GM21390 (cell line): Measurements from ENCODE around the gene ADAMTSL5.

Experiments used
- ATAC-seq: cut with Tn5 transposase; IDR thresholded peaks from one replicate; pipeline ENCODE4 v1.9.1; 2021; ENCODE audit not compliant: unreplicated experiment

Gene ADAMTSL5

DNA sequence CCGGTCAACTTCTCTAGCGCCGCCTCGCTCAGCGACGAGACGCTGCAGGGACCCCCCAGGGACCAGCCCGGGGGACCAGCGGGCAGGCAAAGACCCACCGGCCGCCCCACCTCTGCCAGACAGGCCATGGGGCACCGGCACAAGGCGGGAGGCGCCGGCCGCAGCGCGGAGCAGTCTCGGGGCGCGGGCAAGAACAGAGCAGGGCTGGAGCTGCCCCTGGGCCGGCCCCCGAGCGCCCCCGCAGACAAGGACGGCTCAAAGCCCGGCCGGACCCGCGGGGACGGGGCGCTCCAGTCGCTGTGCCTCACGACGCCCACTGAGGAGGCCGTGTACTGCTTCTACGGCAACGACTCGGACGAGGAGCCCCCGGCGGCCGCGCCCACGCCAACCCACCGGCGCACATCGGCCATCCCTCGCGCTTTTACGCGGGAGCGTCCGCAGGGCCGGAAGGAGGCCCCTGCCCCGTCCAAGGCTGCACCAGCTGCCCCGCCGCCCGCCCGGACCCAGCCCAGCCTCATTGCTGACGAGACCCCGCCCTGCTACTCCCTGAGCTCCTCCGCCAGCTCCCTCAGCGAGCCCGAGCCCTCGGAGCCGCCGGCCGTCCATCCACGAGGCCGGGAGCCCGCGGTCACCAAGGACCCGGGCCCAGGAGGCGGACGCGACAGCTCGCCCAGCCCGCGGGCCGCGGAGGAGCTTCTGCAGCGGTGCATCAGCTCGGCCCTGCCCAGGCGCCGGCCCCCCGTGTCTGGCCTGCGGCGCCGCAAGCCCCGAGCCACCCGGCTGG, 45.1 kb downstream of the ADAMTSL5 start:
- no peak for ATAC-seq

DNA sequence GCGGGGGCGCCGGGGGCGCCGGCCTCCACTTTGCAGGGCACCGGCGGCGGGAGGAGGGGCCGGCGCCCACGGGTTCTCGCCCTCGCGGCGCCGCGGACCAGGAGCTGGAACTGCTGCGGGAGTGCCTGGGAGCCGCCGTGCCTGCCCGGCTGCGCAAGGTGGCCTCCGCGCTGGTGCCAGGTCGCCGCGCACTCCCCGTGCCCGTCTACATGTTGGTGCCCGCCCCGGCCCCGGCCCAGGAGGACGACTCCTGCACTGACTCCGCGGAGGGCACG, 45.7 kb downstream of the ADAMTSL5 start:
- ATAC-seq = no peak

DNA sequence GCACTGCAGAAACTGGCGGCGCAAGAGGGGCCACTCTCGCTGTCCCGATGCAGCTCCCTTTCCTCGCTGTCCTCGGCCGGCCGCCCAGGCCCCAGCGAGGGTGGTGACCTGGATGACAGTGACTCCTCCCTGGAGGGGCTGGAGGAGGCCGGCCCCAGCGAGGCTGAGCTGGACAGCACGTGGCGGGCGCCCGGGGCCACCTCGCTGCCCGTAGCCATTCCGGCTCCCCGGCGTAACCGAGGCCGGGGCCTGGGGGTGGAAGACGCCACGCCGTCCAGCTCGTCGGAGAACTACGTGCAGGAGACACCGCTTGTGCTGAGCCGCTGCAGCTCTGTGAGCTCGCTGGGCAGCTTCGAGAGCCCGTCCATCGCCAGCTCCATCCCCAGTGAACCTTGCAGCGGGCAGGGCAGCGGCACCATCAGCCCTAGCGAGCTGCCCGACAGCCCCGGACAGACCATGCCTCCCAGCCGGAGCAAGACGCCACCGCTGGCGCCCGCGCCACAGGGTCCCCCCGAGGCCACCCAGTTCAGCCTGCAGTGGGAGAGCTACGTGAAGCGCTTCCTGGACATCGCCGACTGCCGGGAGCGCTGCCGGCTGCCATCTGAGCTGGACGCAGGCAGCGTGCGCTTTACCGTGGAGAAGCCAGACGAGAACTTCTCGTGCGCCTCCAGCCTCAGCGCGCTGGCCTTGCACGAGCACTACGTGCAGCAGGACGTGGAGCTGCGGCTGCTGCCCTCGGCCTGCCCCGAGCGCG, 46.2 kb downstream of the ADAMTSL5 start:
- no peak for ATAC-seq

DNA sequence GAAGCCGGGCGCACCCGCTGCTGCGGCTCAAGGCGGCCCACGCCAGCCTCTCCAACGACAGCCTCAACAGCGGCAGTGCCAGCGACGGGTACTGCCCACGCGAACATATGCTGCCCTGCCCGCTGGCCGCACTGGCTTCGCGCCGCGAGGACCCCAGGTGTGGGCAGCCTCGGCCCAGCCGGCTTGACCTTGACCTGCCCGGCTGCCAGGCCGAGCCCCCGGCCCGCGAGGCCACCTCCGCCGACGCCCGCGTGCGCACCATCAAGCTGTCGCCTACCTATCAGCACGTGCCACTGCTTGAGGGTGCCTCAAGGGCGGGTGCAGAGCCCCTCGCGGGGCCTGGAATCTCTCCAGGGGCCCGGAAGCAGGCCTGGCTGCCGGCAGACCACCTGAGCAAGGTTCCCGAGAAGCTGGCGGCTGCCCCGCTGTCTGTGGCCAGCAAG, 46.8 kb downstream of the ADAMTSL5 start:
- no peak for ATAC-seq

DNA sequence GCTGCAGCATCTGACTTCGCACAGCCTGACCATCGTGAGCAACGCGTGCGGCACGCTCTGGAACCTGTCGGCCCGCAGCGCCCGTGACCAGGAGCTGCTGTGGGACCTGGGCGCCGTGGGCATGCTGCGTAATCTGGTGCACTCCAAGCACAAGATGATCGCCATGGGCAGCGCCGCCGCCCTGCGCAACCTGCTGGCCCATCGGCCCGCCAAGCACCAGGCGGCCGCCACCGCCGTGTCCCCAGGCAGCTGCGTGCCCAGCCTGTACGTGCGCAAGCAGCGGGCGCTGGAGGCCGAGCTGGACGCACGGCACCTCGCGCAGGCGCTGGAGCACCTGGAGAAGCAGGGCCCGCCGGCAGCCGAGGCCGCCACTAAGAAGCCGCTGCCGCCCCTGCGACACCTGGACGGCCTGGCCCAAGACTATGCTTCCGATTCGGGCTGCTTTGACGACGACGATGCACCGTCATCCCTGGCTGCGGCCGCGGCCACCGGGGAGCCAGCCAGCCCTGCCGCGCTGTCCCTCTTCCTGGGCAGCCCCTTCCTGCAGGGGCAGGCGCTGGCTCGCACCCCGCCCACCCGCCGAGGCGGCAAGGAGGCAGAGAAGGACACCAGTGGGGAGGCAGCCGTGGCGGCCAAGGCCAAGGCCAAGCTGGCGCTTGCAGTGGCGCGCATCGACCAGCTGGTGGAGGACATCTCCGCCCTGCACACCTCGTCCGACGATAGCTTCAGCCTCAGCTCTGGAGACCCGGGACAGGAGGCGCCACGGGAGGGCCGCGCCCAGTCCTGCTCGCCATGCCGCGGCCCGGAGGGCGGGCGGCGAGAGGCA, 47.4 kb downstream of the ADAMTSL5 start:
- no peak for ATAC-seq

DNA sequence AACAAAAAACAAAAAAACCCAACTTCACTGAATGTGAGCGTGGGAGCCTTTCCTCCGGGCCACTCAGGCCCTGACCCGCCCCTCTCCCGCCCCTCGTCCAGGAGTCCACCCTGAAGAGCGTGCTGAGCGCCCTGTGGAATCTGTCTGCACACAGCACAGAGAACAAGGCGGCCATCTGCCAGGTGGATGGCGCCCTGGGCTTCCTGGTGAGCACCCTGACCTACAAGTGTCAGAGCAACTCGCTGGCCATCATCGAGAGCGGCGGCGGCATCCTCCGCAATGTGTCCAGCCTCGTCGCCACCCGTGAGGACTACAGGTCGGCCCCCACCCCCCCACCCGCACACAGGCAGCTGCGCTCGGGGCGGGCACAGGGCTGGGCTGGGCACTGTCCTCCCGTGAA, 51.0 kb downstream of the ADAMTSL5 start:
- no peak for ATAC-seq

DNA sequence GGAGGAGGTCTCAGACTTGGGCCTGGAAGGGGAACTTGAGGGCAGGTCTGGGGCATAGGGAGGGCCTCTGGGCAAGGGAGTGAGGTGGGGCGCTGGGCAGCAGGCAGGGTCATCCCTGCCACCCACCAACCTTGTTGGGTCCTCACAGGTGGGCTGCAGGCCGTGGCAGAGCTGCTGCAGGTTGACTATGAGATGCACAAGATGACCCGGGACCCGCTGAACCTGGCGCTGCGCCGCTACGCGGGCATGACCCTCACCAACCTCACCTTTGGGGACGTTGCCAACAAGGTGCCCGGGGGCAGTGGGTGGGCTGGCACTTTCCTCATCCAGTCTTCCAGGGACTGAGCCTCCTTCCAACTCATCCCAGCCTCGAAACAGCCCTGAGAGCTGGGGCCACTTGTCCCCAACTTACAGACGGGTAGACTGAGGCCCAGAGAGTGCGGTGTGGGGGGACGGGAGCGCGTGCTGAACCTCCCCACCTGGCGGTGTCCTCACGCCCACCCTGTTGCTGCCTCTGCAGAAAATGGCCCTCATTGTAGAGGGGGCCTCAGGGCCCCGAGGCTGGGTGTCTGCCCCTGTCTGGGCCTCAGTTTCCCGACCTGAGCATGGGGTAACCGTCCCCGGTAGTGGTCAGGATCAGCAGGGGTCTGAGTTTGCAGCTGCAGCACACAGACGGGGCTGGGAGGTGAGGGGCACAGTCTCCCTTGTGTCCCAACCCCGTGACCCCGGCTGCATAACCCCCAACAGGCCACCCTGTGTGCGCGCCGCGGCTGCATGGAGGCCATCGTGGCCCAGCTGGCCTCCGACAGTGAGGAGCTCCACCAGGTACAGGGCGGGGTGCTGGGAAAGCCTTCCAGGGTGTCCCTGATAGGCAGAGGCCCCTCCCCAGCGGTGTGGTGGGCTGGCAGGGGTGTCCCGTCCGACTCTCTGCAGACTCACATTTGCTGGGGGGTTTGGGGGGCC, 52.5 kb downstream of the ADAMTSL5 start:
- no peak for ATAC-seq

DNA sequence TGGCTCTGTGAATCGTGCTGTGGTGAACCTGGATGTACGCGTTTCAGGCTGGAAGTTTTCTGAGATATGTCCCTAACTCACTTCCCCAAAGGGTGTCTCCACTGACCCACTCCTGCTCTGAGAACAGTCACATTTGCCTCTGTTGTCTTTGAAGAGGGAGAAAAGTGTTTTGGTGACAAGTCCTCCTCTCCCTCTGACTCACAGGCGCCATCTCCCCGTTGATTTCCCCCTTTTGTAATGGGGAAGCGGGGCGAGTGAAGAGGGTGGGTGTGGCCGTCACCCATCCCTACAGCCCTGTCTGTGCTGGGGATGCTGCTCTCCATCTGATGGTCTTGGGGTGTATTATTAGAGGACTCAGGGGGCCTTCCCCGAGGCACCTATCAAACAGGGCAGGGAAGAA, 53.3 kb downstream of the ADAMTSL5 start:
- no peak for ATAC-seq

DNA sequence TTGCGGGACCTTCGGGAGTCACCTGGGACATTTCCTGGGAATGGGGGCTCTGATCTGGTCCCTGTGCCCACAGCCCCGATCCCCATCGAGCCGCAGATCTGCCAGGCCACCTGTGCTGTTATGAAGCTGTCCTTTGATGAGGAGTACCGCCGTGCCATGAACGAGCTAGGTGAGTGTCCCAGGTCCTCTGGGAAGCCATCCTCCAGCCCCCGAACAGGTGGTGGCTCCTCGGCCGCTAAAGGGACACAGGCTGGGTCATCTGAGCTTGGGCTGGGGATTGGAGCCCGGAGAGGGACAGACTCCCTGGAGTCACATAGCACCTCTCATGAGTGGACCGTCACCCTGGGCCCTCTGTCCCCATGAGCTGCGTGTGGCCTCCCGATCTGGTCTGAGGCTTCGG, 54.9 kb downstream of the ADAMTSL5 start:
- ATAC-seq = no peak

DNA sequence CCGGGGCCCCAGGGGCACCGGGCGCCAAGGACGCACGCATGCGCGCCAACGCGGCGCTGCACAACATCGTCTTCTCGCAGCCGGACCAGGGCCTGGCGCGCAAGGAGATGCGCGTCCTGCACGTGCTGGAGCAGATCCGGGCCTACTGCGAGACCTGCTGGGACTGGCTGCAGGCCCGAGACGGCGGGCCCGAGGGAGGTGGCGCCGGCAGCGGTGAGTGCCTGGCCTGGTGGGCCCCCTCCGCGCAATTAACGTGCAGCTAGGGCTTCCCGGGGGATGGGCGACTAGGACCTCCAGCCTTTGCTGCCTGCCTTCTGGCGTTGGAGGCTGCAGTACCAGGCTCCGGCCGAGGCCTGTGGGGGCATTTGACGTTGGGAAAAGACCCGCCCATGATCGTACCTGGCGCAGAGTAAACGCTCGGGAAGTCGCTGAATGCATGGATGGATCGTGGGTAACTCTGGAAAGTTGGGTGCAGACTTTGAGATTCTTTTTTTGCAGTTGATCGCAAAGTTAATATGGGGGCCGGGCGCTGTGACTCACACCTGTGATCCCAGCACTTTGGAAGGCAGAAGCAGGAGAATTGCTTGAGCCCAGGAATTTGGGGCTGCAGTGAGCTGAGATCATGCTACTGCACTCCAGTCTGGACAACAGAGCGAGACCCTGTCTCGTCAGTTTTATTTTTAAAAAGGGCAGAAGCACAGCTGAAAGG, 55.6 kb downstream of the ADAMTSL5 start:
- no peak for ATAC-seq

DNA sequence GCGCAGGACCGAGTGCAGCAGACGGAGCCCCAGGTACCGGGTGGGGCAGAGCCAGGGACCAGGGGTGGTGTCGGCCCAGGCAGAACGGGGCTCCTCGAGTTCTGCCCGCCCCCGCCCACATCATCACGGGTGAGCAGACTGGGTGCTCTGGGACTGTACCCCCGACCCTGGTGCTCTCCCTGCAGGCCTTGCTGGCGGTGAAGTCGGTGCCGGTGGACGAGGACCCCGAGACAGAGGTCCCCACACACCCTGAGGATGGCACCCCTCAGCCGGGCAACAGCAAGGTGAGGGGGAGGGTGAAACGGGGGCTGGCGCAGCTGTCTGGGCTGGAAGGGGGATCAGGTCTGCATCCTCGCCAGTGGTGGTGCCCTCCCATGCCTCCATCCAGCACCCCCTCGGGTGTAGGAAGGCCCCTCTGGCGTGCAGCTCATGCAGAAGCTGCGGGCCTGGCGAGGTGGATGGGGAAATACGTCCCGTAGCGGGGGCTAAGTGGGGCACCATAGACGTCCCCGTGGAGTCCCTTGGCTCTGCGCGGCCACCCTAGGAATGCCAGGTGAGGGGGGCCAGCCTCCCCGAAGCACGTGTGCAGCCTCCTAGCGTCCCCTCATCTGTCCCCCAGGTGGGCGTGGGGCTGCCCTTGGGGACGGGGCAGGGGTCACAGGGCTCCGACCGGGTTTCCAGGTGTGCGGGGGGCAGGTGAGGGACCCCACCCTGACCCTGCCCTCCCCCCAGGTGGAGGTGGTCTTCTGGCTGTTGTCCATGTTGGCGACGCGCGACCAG, 56.5 kb downstream of the ADAMTSL5 start:
- ATAC-seq = no peak

DNA sequence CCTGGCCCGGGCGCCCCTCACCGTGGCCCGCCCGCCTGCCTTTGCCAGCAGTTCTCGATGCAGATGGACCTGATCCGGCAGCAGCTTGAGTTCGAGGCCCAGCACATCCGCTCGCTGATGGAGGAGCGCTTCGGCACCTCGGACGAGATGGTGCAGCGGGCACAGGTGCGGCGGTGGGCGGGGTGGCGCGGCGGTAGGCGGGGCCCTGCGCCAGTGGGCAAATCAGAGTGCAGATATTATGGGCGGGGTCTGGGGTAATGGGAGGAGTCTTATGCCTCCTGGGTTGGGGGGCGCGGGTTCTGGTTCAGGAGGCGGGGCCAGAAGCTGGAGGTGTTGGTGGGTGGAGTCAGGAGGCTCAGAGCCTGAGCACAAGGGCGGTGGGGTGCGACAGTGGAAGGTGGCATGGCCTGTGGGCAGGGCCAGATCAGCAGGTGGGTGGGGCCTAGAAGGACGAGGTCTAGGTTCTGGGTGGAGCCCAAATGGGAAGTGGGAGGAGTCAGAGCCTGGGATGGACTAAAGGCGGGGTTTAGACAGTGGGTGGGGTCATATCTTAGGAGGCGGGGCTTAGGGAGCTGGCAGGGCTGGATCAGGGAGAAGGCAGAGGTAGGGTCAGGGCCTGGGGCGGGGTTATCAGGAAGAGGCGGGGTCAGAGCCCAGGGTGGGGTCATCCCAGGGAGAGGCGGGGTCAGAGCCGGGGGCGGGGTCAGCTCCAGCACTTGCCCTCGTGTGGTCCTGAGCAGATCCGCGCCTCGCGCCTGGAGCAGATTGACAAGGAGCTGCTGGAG, 57.3 kb downstream of the ADAMTSL5 start:
- no peak for ATAC-seq
